Erythroblast (primary cell): ENCODE data around the gene PRKAG3.

ENCODE experiments used
- GATA1 ChIP-seq: IDR thresholded peaks from 2 replicates; pipeline ENCODE4 v1.6.1; 2011; ENCODE audit warnings: low read depth, mild to moderate bottlenecking, control low read depth, low read length, moderate library complexity
- POLR2A ChIP-seq: IDR thresholded peaks from 2 replicates; pipeline ENCODE4 v1.6.1; 2011; ENCODE audit warnings: mild to moderate bottlenecking, low read length

DNA sequence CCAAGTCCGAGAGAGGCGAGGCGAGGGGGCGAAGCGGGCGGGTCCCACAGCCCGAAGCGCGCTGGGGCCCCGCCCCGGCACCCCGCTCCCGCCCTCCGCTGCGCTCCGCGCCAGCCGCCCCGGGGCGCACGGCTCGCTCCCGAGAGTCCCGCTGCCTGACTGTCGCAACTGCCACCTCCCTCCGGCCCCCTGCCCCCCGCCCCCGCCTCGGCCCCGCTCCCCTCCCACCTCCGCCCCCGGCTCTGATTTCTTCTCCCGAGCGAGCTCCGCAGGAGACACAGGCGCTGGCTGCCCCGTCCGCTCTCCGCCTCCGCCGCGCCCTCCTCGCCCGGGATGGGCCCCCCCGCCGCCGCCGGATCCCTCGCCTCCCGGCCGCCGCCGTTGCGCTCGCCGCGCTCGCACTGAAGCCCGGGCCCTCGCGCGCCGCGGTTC, 28.0 kb upstream of the PRKAG3 start, which contains the start of gene WNT6:
- TF ChIP-seq POLR2A (no peak), GATA1 (no peak)
